HG02642 (cell line): Measurements from ENCODE around the gene ELAVL3.
"Not testable (repeated sequence)": the region's sequence is repeated elsewhere in the genome, so short reads cannot be mapped to it uniquely, and the experiment has no call there.

Source experiments
- ATAC-seq: cut with Tn5 transposase; IDR thresholded peaks from one replicate; pipeline ENCODE4 v1.9.1; 2021; ENCODE audit warnings: mild to moderate bottlenecking; ENCODE audit not compliant: unreplicated experiment, poor library complexity

ELAVL3 gene

DNA sequence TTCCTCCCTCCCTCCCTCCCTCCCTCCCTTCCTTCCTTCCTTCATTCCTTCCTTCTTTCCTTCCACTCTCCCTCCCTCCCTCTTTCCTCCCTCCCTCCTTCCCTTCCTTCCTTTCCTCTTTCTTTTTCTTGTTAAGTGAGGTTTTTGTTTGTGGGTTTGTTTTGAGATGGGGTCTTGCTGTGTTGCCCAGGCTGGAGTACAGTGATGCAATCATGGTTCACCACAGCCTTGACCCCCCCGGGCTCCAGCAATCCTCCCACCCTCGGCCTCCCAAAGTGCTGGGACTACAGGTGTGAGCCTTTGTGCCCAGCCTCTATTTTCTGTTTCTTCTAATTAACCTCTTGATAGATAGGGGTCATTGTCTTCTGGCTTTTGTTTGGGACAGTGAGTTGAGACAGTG, 19.4 kb downstream of the ELAVL3 start:
- ATAC-seq: no peak

DNA sequence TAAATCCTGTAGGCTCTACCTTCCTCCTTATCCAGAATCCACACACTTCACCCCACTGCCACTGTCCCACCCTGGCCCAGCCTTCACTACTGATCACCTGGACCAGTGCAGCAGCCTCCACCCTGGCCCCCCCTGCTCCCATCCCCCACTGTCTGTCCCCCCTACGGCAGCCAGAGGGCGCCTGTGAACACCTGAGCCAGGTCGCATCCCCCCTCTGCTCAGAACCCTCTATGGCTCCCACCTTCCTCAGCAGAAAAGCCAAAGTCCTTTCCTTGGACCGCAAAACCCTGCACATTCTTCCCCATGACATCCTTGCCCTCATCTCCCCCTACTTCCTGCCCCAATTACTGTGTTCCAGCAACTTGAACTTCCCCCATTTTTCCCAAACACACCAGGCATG, 20.6 kb downstream of the ELAVL3 start:
- no peak for ATAC-seq

DNA sequence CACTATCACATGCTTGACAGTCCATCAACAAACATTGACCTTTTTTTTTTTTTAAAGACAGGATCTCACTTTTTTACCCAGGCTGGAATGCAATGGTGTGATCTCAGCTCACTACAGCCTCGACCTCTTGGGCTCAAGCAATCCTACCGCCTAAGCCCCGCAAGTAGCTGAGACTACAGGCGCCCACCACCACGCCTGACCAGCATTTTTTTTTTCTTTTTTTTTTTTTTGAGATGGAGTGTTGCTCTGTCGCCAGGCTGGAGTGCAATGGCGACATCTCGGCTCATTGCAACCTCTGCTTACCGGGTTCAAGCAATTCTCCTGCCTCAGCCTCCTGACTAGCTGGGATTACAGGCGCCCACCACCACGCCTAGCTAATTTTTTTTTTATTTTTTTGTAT, 21.9 kb downstream of the ELAVL3 start:
- not testable (repeated sequence) for ATAC-seq

DNA sequence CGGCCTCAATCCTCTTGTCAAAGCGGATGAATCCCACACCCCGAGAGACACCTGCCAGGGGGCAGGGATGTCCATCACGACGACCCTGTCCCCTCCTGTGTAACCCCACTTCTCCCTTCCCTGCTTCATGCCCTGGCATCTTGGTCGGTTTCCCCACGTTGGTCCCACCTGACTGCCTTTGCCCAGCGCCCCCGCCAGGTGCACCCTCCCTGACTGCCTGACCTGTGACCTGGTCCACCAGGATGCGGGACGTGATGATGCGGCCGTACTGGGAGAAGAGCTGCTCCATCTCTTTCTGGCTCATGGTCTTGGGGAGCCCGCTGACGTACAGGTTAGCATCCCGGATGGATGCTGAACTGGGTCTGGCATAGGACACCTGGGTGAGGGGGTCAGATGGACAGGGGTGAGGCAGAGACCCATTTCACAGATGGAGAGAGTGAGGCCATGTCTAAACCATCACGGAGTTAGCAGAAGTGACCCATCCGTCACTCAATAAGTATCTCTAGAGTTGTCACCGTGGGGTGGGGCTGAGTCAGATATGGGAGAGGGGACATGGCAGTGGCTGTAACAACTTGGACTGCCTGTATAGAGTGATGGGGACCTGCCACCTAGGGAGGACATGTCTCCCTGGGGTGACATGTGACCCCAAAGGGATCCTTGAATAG, 22.5 kb downstream of the ELAVL3 start:
- no peak for ATAC-seq

DNA sequence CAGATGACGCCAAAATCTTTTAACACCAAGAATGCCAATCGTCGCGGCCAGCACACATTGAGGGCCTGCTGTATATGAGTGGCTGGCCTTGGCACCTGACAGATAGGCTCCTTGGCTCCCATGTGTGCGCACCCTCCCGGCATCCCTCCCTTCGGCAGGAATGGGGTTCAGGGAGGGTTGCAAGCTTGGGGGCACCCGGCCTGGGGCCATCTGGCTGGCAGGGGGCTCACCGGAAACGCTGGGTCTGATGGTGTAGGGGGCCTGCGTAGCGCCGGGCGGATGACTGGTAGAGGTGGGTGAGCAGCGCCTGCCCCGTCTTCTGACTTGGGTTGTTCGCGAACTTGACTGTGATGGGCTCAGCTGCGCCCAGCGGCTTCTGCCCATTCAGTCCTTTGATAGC, 23.0 kb downstream of the ELAVL3 start:
- no peak for ATAC-seq

DNA sequence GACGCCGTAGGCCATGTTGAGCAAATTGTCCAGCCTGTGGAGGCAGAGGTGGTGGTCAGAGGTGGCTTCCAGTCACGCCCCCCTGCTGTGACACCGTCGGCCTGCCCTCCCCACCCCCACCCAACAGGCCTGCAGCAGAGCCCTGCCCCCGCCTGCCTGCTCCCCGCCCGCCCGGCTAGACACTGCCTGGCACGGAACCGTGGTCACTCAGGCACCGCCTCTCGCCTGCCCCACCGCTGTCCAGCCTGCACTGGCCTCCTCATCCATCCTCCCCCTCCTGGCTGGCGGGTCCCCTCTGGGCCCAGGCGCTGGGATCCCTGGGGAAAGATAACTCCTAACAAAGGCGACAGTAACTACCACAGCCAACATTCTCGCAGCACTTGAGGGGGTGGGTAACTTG, 23.7 kb downstream of the ELAVL3 start:
- ATAC-seq: no peak

DNA sequence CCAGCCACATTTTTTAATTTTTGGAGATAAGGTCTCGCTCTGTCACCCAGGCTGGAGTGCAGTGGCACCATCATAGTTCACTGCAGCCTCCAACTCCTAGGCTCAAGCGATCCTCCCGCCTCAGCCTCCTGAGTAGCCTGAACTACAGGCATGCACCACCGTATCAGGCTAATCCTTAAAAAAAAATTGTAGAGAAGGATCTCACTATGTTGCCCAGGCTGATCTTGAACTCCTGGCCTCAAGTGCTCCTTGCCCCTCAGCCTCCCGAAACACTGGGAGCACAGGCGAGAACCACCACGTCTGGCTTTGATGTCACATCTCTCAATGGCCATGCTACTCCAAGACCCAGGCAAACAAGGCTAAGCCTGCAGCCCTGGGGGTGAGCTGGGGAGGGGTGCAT, 24.2 kb downstream of the ELAVL3 start:
- ATAC-seq: no peak

DNA sequence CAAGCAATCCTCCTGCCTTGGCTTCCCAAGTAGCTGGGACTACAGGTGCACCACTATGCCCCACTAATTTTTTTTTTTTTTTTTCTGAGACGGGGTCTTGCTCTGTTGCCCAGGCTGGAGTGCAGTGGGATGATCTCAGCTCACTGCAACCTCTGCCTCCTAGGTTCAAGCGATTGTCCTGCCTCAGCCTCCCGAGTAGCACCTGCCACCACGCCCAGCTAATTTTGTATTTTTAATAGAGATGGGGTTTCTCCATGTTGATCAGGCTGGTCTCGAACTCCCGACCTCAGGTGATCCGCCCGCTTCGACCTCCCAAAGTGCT, 25.7 kb downstream of the ELAVL3 start:
- not testable (repeated sequence) for ATAC-seq

DNA sequence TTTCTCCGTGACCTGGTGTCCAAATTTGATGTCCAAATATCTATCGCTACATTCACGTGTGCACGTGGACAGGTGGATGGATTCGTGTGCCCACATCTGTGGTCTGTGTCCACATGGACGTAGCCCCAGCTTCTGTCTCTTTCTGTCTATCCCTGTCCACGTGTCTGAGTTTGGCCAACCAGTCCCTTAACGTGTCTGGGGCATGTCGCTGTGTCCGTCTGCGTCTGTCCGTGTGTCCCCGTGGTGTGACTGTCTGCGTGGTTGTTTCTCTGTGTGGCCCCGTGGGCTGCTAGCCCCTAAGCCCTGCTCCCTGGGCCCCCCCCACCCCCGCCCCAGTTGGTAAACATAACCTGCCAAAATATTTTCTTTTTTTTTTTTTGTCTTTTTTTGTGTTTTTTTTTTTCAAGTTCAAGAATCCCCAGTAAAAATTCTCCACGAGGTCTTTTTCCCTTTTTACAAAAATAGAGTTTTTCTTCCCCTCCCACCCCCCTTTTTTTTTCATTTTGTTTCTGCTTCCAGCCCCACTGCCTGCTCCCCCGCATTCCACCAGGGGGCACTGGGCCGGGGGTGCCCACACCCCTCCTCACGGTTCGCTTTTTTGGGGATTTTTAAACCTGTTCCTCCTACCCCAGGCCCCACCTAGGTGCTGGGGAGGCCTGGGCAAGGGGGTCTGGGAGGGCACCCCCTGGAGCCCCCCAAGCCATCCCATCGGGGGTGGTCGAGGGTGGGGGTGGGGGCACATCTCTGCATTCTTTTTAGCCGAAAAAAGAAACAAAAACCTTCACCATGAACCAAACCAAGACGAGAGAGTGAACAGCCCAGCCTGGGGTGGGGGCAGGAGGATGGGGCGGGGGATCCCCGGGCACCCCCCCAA, 27.1 kb downstream of the ELAVL3 start:
- ATAC-seq: no peak

DNA sequence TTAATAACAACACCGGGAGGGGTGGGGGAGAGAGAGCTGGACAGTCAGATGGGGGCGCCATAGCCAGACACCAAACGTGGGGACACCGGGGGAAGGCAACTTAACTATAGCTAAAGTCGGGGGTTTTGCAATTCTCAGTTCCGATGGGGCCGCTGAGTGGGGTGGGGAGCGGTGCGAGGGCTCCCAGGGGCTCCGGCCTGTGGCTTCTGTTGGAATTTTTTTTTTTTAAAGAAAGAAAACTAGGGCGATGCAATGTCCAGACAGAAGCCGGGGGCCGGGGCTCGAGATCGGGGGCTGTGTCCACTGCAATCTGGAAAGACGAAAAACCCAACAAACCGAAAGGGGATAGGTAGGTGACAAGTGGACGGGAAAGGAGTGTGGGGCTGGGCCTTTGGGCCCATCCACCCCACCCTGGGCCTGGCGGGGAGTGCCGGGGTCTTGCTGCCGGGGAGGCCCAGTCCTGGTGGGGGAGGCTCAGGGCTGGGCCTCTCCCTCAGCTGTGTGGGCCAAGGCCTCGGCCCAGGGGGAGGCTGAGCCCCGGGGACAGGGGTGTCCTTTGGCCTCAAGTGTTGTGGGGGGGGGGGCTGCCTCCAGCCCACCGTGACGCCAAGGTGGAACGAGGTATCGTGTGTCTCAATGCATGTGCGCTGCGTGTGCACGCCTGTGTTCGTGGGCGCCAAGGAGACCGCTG, 28.1 kb downstream of the ELAVL3 start:
- no peak for ATAC-seq

DNA sequence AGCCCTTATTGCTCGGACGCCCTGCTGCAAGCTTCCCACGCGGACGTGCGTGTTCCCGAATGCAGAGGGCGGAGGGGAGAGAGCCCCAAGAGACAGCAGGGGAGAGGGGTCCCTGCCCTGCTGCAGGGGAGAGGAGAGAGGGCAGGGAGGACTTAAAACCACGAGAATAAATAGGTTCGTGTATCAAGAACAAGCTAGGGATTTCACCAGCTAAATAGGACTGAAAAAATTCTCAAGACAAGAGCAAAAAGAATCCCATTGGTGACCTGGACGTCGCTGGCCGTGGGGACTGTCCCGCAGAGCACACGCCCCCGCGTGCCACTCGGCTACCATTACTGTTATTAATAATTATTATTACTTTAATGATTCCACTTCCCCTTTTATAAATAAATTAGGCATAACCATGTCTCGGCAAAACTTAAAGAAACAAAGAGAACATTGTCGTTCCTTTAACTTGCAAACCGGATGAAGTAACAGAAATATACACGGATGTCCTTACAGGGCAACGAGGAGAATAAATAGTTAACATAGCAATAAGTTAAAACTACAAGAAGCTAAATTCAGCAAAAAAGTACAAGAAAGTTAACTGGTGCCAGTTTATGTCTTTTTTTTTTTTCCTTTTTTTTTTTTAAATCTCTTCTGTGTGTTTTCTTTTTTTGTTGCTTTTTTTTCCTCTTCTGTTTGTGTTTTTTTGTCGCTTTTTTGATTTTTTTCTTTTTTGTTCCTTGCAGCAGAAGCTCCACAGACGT, 28.8 kb downstream of the ELAVL3 start:
- ATAC-seq: no peak

DNA sequence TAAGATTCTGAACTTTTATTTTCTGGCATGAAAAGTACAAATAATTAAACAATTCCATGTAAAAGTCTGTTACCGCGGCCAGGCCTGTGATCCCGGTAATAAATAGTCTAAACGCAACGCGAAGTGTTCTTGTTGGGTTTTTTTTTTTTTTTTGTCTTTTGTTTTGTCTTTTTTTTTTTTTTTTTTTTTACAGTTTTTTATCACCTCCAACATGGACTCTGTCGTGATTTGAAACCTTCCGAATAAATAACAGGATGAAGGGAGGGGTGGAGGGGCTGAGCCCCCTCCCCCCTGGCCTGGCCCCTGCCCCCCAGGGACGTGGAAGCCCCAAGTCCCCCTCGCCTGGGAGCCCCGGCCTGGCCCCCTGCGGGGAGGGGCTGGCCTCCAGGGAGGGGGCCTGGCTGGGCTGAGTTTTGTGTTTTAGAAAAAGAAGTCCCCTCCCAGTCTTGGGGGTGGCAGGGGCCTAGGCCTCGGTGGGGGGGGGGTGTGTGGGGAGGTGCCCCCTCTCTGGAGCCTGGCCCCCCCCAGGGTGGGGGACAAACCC, 29.4 kb downstream of the ELAVL3 start:
- ATAC-seq: no peak

DNA sequence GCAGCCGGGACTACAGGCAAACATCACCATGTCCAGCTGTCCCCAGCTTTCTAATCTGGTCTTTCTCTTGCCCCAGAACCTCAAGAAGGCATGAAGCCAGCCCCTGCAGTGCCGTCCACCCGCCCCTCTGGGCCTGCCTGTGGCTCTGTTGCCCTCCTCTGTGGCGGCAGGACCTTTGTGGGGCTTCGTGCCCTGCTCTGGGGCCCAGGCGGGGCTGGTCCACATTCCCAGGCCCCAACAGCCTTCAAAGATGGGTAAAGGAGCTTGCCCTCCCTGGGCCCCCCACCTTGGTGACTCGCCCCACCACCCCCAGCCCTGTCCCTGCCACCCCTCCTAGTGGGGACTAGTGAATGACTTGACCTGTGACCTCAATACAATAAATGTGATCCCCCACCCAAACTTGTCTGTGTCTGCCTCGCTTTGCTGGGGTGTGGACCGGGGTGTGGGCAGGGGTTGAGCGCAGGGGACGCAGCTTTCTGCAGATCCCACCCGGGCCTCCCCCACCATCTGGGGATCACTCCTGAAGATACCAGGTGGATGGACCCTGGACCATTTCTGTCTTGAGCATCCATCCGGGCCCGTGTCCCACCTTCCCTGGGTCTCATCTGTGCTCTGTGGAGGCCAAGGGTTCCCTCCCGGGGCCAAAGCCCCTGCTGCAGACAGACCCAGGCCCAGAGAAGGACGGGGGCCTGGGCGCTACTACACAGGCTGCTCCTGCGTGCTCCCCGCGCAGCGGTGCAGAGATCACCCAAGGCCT, 30.1 kb downstream of the ELAVL3 start:
- ATAC-seq: no peak

DNA sequence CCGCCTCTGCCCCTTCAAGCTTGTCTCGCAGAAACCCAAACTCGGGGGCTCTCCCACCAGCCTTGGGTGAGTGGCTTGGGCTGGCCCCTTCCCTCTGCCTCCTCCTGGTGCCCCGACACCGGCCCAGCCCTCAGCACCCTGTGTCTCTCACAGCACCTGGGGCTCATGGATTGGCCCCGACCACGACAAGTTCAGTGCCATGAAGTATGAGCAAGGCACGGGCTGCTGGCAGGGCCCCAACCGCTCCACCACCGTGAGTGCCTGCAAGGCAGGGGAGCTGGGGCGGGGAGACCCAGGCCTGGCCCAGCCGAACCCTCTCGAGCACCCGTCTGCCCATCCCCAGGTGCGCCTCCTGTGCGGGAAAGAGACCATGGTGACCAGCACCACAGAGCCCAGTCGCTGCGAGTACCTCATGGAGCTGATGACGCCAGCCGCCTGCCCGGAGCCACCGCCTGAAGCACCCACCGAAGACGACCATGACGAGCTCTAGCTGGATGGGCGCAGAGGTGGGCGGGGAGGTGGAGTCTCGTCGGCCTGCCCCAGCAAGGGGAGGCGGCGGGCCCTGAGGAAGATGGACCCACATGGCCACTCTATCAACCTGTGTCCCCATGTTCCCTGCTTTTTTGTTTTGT, 31.8 kb downstream of the ELAVL3 start:
- ATAC-seq: no peak

DNA sequence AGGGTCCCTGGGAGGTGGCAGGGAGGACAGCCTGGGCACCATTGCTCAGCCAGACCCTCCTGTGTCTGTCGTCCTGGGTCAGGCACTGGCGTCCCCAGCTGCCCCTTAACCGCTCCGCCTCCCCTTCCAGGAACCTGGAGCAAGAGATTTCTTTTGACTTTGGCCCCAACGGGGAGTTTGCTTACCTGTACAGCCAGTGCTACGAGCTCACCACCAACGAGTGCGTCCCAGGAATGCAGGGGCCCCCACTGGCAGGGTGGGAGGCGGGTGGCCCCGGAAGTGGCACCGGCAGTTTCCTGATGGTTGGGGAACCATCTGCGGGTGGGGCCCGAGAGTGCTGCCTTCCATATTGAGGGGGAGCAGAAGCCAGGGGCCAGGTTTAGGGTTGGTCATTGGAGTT, 32.4 kb downstream of the ELAVL3 start:
- ATAC-seq: no peak

DNA sequence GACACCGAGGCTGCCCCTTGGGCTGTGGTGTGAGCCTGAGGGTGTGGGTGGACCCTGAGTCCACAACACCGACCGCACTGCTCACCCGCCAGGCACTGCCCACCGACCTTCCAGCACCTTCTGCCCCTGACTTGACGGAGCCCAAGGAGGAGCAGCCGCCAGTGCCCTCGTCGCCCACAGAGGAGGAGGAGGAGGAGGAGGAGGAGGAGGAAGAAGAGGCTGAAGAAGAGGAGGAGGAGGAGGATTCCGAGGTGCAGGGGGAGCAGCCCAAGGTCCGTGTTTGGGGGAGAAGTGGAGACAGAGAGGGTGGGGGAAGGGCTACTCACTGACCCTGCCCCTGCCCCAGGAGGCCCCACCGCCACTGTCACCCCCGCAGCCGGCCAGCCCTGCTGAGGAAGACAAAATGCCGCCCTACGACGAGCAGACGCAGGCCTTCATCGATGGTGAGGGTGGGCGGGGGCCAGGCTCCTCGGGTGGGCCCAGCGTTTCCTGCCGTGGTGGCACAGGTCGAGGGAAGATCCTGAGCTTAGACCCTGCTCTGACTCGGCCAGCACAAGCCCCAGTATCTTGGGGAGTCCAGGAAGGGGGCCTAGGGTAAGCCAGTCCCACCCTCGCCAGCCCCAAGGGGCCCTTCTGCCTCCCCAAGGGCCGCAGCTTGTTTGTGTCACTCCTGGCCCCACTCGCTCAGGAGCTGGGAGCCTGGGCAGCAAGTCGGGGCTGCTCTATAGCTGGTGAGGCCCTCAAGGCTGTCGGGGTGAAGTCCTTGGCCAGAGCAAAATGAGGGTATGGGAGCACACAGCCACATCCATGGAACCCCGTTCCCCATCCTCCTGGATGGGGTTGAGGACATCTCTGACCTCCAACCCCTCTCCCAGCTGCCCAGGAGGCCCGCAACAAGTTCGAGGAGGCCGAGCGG, 33.2 kb downstream of the ELAVL3 start:
- no peak for ATAC-seq

DNA sequence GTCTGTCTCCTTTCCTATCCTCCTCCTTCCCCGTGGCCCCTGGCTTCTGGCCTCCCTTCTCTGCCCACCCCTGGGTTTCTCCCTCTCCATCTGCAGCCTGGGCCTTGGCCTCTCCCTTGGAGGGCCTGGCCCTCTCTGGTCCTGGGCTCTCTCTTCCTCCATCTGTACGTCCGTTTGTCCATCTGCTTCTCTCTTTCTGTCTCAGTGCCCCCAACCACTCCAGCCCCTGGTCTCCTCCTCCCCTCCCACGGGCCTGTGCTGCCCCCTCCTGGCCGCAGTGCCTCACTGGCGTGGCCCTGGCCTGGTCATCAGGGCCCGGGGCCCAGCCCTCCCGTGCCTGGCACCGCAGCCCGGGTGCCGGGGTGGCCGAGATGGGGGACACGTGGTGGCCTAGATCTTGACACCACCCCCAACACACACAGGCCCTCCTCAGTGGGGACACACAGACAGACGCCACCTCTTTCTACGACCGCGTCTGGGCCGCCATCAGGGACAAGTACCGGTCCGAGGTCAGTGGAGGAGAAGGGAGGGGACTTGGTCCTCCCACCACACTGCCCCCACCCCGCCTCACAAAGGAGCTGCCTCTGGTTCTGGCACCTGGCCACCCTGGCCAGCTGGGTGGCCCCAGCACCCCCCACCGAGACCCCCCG, 34.1 kb downstream of the ELAVL3 start:
- ATAC-seq: no peak

DNA sequence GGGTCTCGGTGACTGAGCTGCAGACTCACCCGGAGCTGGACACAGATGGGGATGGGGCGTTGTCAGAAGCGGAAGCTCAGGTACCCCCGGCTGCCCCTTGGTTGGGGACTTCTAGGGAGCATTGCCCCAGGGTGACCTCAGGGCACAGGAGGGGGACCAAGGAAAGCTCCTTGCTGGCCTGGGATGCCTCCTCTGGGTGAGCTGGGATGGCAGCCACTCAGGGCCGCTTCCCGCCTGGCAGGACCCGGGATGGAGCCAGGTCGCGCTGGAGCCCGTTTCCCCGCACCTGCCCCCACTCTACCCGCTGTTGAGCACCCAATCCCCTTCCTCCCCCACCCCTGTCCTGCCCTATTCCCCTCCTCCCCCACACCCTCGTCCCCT, 34.6 kb downstream of the ELAVL3 start:
- ATAC-seq: no peak
